ENCODE results near the gene CSTA. TPM values are rescaled to one million over a fixed set of nuclear protein-coding genes. Genes with fewer than 3 reads are reported as not detected.

CSTA gene
- total and polyA plus RNA-seq, 2 of the 13 experiments (the other 11 are each of a cell fraction or from before 2014, with no cell fraction given), result 3.9 to 11.0 TPM

DNA sequence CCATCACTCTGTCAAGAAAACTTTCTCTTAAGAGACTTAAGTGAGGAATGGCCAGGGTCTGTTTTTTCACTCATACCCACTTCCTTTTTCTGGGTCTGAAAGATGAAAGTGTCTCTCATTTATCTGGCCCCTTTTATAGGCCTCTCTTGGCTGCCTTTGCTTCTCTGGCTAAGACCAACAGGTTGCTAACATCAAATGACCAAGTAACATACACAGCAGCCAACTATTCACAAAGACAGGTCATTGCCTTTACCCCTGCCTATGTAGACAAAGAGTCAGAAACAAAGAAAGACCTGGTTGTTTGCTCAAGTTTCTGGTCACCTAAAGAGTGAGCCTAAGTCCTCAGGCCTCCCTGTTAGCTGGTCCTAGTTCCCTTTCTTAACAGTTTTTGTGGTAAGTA lies 24.0 kb upstream of the CSTA start (continued):
- TF ChIP-seq, protein P1, sequence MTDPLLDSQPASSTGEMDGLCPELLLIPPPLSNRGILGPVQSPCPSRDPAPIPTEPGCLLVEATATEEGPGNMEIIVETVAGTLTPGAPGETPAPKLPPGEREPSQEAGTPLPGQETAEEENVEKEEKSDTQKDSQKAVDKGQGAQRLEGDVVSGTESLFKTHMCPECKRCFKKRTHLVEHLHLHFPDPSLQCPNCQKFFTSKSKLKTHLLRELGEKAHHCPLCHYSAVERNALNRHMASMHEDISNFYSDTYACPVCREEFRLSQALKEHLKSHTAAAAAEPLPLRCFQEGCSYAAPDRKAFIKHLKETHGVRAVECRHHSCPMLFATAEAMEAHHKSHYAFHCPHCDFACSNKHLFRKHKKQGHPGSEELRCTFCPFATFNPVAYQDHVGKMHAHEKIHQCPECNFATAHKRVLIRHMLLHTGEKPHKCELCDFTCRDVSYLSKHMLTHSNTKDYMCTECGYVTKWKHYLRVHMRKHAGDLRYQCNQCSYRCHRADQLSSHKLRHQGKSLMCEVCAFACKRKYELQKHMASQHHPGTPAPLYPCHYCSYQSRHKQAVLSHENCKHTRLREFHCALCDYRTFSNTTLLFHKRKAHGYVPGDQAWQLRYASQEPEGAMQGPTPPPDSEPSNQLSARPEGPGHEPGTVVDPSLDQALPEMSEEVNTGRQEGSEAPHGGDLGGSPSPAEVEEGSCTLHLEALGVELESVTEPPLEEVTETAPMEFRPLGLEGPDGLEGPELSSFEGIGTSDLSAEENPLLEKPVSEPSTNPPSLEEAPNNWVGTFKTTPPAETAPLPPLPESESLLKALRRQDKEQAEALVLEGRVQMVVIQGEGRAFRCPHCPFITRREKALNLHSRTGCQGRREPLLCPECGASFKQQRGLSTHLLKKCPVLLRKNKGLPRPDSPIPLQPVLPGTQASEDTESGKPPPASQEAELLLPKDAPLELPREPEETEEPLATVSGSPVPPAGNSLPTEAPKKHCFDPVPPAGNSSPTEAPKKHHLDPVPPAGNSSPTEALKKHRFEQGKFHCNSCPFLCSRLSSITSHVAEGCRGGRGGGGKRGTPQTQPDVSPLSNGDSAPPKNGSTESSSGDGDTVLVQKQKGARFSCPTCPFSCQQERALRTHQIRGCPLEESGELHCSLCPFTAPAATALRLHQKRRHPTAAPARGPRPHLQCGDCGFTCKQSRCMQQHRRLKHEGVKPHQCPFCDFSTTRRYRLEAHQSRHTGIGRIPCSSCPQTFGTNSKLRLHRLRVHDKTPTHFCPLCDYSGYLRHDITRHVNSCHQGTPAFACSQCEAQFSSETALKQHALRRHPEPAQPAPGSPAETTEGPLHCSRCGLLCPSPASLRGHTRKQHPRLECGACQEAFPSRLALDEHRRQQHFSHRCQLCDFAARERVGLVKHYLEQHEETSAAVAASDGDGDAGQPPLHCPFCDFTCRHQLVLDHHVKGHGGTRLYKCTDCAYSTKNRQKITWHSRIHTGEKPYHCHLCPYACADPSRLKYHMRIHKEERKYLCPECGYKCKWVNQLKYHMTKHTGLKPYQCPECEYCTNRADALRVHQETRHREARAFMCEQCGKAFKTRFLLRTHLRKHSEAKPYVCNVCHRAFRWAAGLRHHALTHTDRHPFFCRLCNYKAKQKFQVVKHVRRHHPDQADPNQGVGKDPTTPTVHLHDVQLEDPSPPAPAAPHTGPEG (CRISPR knock-in tag; IDR thresholded peaks at IDR 0.05), result no peak
- TF ChIP-seq GATAD2A (CRISPR knock-in tag; IDR thresholded peaks at IDR 0.05) (no peak), ZNF430 (CRISPR knock-in tag; IDR thresholded peaks at IDR 0.05) (no peak), KLF6 (CRISPR knock-in tag; IDR thresholded peaks at IDR 0.05) (no peak), MIER3 (CRISPR knock-in tag; IDR thresholded peaks at IDR 0.05; ENCODE audit: borderline replicate concordance) (no peak), PAWR (CRISPR knock-in tag; IDR thresholded peaks at IDR 0.05; ENCODE audit: borderline replicate concordance) (no peak), SP5 (CRISPR knock-in tag; IDR thresholded peaks at IDR 0.05; ENCODE audit: borderline replicate concordance, low read depth) (no peak)

Data from HepG2 (cell line).